Osteoblast (primary cell): Measurements from ENCODE around the gene UNC93B1. TPM values are rescaled to one million over a fixed set of nuclear protein-coding genes. Genes with fewer than 3 reads are reported as not detected.

Experiments used
- DNase-seq: peaks from one replicate; pipeline ENCODE4 v3.0.0; 2011; ENCODE audit warnings: low spot score, mixed read lengths; ENCODE audit not compliant: insufficient read length; ENCODE audit errors: missing footprints
- H2AFZ ChIP-seq: 2 replicates; pipeline ENCODE4 v1.6.0; 2011; ENCODE audit warnings: mild to moderate bottlenecking, low read length
- H3K27ac ChIP-seq: 2 replicates; pipeline ENCODE4 v1.5.1; 2011; ENCODE audit warnings: mild to moderate bottlenecking, low read depth, low read length, moderate library complexity
- H3K27me3 ChIP-seq: 2 replicates; pipeline ENCODE4 v1.6.0; 2012; ENCODE audit warnings: mild to moderate bottlenecking, control low read depth, inconsistent platforms, low read length, moderate library complexity; ENCODE audit not compliant: insufficient read depth
- H3K36me3 ChIP-seq: 2 replicates; pipeline ENCODE4 v1.5.1; 2011; ENCODE audit warnings: mild to moderate bottlenecking, low read length, control low read depth, moderate library complexity; ENCODE audit not compliant: insufficient read depth
- H3K4me1 ChIP-seq: 2 replicates; pipeline ENCODE4 v1.5.1; 2011; ENCODE audit warnings: mild to moderate bottlenecking, low read length, control low read depth, moderate library complexity; ENCODE audit not compliant: insufficient read depth
- H3K4me2 ChIP-seq: 2 replicates; pipeline ENCODE4 v1.6.0; 2011; ENCODE audit warnings: mild to moderate bottlenecking, low read length; ENCODE audit not compliant: insufficient read depth
- H3K4me3 ChIP-seq: fragments of 200-600 bp; sonication (generic); 3 replicates; pipeline ENCODE4 v1.5.1; 2012; ENCODE audit warnings: mild to moderate bottlenecking, low read length, inconsistent platforms; ENCODE audit not compliant: insufficient read depth
- H3K79me2 ChIP-seq: 2 replicates; pipeline ENCODE4 v1.6.0; 2012; ENCODE audit warnings: mild to moderate bottlenecking, low read length, control low read depth, inconsistent platforms; ENCODE audit not compliant: insufficient read depth
- H3K9me3 ChIP-seq: 2 replicates; pipeline ENCODE4 v1.5.1; 2011; ENCODE audit warnings: low read depth, low read length, control low read depth
- H4K20me1 ChIP-seq: 2 replicates; pipeline ENCODE4 v1.6.0; 2012; ENCODE audit warnings: mild to moderate bottlenecking, low read length, control low read depth; ENCODE audit not compliant: insufficient read depth
- CTCF ChIP-seq: IDR thresholded peaks from 2 replicates; pipeline ENCODE4 v1.5.1; 2011; ENCODE audit warnings: mild to moderate bottlenecking, low read depth, low read length, moderate library complexity; ENCODE audit errors: extremely low read depth
- total RNA-seq: library from RNA; depleted of rRNA; stranded (reverse); fragments of >200 nt; gene quantifications from 2 replicates; pipeline ENCODE4 v1.2.3, GENCODE V29; 2012

UNC93B1 gene
- total RNA-seq, 1 donor, result 39.8 TPM

- Histone ChIP-seq H3K4me1 (peaks cover 38% of the 10 kb centered on the region), H3K9me3 (no peaks in the 10 kb centered on the region), H3K27me3 (no peaks in the 10 kb centered on the region), H2AFZ (no peak overlapping the region), H3K4me2 (no peak overlapping the region), H3K27ac (no peak overlapping the region), H3K79me2 (peaks cover 19% of the 10 kb centered on the region), H3K36me3 (no peaks in the 10 kb centered on the region), H4K20me1 (no peaks in the 10 kb centered on the region), H3K4me3 (no peak overlapping the region)
- DNase-seq, result no peak
- TF ChIP-seq CTCF, result no peak
Measured at GRCh38 chr11:68007498-68008380, 3.8 kb upstream of the UNC93B1 start.

- Histone ChIP-seq H3K4me3 (no peak overlapping the region), H3K4me1 (peaks cover 27% of the 10 kb centered on the region), H2AFZ (no peak overlapping the region), H4K20me1 (no peaks in the 10 kb centered on the region), H3K27me3 (no peaks in the 10 kb centered on the region), H3K9me3 (no peaks in the 10 kb centered on the region), H3K27ac (no peak overlapping the region), H3K79me2 (peaks cover 9% of the 10 kb centered on the region), H3K36me3 (no peaks in the 10 kb centered on the region), H3K4me2 (no peak overlapping the region)
- DNase-seq, result no peak
- no peak for TF ChIP-seq CTCF
Measured at GRCh38 chr11:68006606-68007166, 2.8 kb upstream of the UNC93B1 start.

GRCh38 chr11:68004551-68005335 is 846 bp upstream of the UNC93B1 start:
- Histone ChIP-seq H3K27me3 (no peaks in the 10 kb centered on the region), H3K4me1 (peaks cover 10% of the 10 kb centered on the region), H3K79me2 (no peaks in the 10 kb centered on the region), H2AFZ (no peak overlapping the region), H3K36me3 (no peaks in the 10 kb centered on the region), H3K9me3 (no peaks in the 10 kb centered on the region), H3K4me3 (peak overlapping the region; percentile 74), H3K27ac (no peak overlapping the region), H4K20me1 (no peaks in the 10 kb centered on the region), H3K4me2 (peak overlapping the region; percentile 79)
- peak; percentile 36 for DNase-seq
- TF ChIP-seq CTCF, result no peak
